Lung (tissue), 12 donors: ENCODE data around the gene ZNF469. TPM values are rescaled to one million over a fixed set of nuclear protein-coding genes. Genes with fewer than 3 reads are reported as not detected.
"Not testable (repeated sequence)": the region's sequence is repeated elsewhere in the genome, so short reads cannot be mapped to it uniquely, and the experiment has no call there.

Experiments used
- ATAC-seq: fragments of 200-7000 bp; cut with Tn5 transposase; one replicate; pipeline ENCODE4 v1.9.1; 2020; ENCODE audit warnings: moderate number of reproducible peaks; ENCODE audit not compliant: insufficient read depth, low FRiP score
- DNase-seq, 3 donors: peaks; one replicate each; pipeline ENCODE4 v3.0.0-alpha.2; 2013 to 2017
- H3K27ac ChIP-seq, 2 donors: one replicate each; pipeline ENCODE4 v1.5.1; 2013; ENCODE audit warnings: mild to moderate bottlenecking in 2 of 2, moderate library complexity in 2 of 2, control low read depth in 1 of 2, inconsistent platforms in 1 of 2, low read depth in 1 of 2, low read length in 1 of 2
- H3K27me3 ChIP-seq, 3 donors: one replicate each; pipeline ENCODE4 v1.5.1; 2013; ENCODE audit warnings: low read length in 2 of 3; ENCODE audit not compliant: control insufficient read depth in 3 of 3, insufficient read depth in 3 of 3
- H3K36me3 ChIP-seq, 4 donors: one replicate each; pipeline ENCODE4 v1.5.1; 2013; ENCODE audit warnings: low read length in 4 of 4, mild to moderate bottlenecking in 1 of 4, moderate library complexity in 1 of 4; ENCODE audit not compliant: control insufficient read depth in 4 of 4, insufficient read depth in 4 of 4
- H3K4me1 ChIP-seq, 5 donors: one replicate each; pipeline ENCODE4 v1.5.1; 2013; ENCODE audit warnings: low read length in 5 of 5, mild to moderate bottlenecking in 2 of 5, moderate library complexity in 1 of 5; ENCODE audit not compliant: control insufficient read depth in 5 of 5, insufficient read depth in 5 of 5
- H3K4me3 ChIP-seq: one replicate; pipeline ENCODE4 v1.5.1; 2013; ENCODE audit warnings: mild to moderate bottlenecking, control low read depth, moderate library complexity
- H3K9ac ChIP-seq, 2 donors: one replicate each; pipeline ENCODE4 v1.5.1; 2013; ENCODE audit warnings: low read length in 2 of 2, control low read depth in 1 of 2; ENCODE audit not compliant: insufficient read depth in 1 of 2
- H3K9me3 ChIP-seq, 4 donors: one replicate each; pipeline ENCODE4 v1.5.1; 2013; ENCODE audit warnings: low read length in 3 of 4, mild to moderate bottlenecking in 1 of 4, moderate library complexity in 1 of 4; ENCODE audit not compliant: control insufficient read depth in 4 of 4, insufficient read depth in 3 of 4
- WGBS, 2 donors: extraction: QIAGEN DNeasy Blood & Tissue Kit; methylation state at CpG; one replicate each; pipeline ENCODE4 v1.1.7; 2013; 5-methylcytosine and 5-hydroxymethylcytosine counted together
- polyA plus RNA-seq, 2 donors: library from polyadenylated mRNA; stranded (reverse); fragments of 200-250 nt; gene quantifications; one replicate each; pipeline ENCODE4 v1.2.1, GENCODE V29; 2013
- total RNA-seq, 2 donors: library from RNA; depleted of rRNA in 1 of 2; stranded (reverse); fragments of >200 nt in 1 of 2; gene quantifications; one replicate each; pipeline ENCODE4 v1.2.1, GENCODE V29; 2014 to 2021
- TF ChIP-seq, protein P1 (sequence below): IDR thresholded peaks from 2 replicates; pipeline ENCODE4 v1.5.1; 2012; ENCODE audit warnings: mild to moderate bottlenecking; ENCODE audit errors: control extremely low read depth, extremely low read depth
- donor health status: control.
- donor health status: control.
- donor health status: Bipolar disorder and iron deficiency.
- donor health status: healthy.
- donor health status: DM: yes; HTN: yes; CAD: no.

The ZNF469 gene
- total and polyA plus RNA-seq, 4 donors: 0.67 to 3.0 (median 1.5) TPM

DNA sequence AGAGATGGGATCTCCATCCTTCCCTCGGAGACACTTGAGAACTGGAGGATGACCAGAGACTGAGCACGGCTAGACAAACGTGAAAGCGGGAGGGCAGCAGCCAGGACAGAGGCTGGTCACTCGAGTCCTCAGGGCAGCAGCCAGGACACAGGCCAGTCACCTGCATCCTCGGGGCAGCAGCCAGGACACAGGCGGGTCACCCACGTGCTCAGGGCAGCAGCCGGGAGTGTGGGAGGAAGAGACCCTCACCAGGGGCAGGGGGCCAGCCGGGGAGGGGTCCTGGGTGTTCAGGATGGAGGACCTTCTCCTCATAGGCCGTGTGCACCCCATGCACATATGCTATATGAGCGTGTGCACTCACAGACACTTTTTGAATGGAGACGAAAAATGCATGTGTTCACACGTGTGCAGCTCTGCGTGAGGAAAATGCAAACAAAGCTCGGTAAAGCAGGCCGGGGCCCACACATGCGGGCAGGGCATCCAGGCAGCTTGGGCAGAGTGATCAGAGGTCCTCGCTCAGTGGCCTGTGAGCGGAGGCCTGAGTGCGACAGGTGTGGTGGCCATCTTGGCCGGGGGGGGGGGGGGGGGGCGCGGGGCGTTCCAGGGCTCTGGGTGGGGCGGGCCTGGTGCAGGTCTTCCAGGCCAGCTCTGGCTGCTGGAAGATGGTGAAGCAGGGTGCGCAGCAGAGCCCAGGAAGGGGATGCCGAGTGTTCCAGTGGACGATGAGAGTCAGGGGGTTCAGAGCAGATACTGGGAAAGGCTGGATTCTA is 26.7 kb downstream of the ZNF469 start:
- H3K9me3 ChIP-seq: no peaks in the 10 kb centered on the region
- DNase-seq (no peak), ATAC-seq (no peak)
- no peak overlapping the region for H3K27ac ChIP-seq
- no peak overlapping the region for H3K4me3 ChIP-seq
- no peaks in the 10 kb centered on the region for H3K36me3 ChIP-seq
- 82 to 90% methylated on average over 26 to 29 of the region's 29 CpGs for WGBS, 2 donors
- H3K9ac ChIP-seq: no peak overlapping the region
- TF ChIP-seq, protein P1, sequence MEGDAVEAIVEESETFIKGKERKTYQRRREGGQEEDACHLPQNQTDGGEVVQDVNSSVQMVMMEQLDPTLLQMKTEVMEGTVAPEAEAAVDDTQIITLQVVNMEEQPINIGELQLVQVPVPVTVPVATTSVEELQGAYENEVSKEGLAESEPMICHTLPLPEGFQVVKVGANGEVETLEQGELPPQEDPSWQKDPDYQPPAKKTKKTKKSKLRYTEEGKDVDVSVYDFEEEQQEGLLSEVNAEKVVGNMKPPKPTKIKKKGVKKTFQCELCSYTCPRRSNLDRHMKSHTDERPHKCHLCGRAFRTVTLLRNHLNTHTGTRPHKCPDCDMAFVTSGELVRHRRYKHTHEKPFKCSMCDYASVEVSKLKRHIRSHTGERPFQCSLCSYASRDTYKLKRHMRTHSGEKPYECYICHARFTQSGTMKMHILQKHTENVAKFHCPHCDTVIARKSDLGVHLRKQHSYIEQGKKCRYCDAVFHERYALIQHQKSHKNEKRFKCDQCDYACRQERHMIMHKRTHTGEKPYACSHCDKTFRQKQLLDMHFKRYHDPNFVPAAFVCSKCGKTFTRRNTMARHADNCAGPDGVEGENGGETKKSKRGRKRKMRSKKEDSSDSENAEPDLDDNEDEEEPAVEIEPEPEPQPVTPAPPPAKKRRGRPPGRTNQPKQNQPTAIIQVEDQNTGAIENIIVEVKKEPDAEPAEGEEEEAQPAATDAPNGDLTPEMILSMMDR: no peak
- no peaks in the 10 kb centered on the region for H3K27me3 ChIP-seq
- H3K4me1 ChIP-seq: peaks cover 0 to 27% (median 0%) of the 10 kb centered on the region in 5 donors

DNA sequence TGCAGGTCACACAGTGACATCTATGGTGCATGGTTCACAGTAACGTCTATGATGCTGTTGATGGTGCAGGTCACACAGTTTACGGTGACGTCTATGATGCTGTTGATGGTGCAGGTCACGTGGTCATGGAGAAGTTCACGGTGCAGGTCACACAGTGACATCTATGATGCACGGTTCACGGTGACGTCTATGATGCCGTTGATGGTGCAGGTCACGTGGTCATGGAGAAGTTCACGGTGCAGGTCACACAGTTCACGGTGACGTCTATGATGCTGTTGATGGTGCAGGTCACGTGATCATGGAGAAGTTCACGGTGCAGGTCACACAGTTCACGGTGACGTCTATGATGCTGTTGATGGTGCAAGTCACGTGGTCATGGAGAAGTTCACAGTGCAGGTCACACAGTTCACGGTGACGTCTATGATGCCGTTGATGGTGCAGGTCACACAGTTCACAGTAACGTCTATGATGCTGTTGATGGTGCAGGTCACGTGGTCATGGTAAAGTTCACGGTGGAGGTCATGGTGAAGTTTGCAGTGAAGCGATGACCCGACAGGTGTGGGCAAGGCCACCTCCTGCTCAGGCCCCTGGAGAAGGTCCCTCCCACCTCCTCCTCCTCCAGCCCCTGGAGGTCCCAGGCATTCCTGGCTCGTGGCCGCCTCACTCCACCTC is 27.7 kb downstream of the ZNF469 start:
- not testable (repeated sequence) for H3K27me3 ChIP-seq, H3K9me3 ChIP-seq, DNase-seq, ATAC-seq, H3K9ac ChIP-seq, H3K27ac ChIP-seq, H3K36me3 ChIP-seq, H3K4me3 ChIP-seq
- 90% methylated on average over 27 to 28 of the region's 28 CpGs for WGBS, 2 donors
- peaks cover 0 to 24% (median 0%) of the 10 kb centered on the region in 5 donors for H3K4me1 ChIP-seq

DNA sequence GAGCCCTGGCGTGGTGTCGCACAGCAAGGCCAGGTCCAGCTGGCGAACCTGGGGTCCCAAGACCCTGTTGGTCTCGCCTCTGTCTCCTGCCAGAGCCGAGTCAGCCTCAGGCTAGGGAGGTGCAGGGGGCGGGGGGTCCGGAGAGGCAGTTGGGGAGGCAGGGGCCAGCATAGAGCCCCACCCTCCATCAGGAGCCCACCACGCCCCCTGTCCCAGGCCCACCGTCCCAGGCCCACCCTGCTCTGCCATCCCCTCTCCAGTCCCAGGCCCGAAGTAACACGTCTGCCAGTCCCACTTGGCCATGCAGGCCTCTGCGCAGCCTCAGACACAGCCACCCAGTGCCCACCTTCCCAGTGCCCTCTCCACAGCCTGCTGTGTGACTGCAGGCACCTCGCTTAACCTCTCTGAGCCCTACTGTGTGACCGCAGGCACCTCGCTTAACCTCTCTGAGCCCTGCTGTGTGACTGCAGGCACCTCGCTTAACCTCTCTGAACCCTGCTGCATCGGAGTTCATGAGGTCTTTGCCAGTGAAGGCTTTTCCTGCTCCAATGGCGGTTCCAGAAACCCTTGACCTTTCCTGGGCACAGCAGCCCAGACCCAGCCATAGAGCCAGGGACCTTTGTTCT is 29.3 kb downstream of the ZNF469 start:
- WGBS, 2 donors: 92 to 96% methylated on average over 16 to 18 of the region's 18 CpGs
- TF ChIP-seq, protein P1: no peak
- no peaks in the 10 kb centered on the region for H3K9me3 ChIP-seq
- H3K27ac ChIP-seq: no peak overlapping the region
- no peaks in the 10 kb centered on the region for H3K27me3 ChIP-seq
- no peak for DNase-seq
- H3K9ac ChIP-seq: no peak overlapping the region
- ATAC-seq: no peak
- peaks cover 0 to 14% (median 0%) of the 10 kb centered on the region in 5 donors for H3K4me1 ChIP-seq
- no peaks in the 10 kb centered on the region for H3K36me3 ChIP-seq
- H3K4me3 ChIP-seq: no peak overlapping the region

GRCh38 chr16:88412766-88413165 is 30.0 kb downstream of the ZNF469 start:
- 84 to 91% methylated on average over 16 of the region's 16 CpGs for WGBS, 2 donors

More at GRCh38 chr16:88412766-88413165, 30.0 kb downstream of the ZNF469 start:
- Histone ChIP-seq H3K27me3 (no peaks in the 10 kb centered on the region), H3K9me3 (no peaks in the 10 kb centered on the region), H3K4me1 (peaks cover 0 to 14% (median 0%) of the 10 kb centered on the region in 5 donors), H3K9ac (no peak overlapping the region), H3K36me3 (no peaks in the 10 kb centered on the region), H3K4me3 (no peak overlapping the region), H3K27ac (no peak overlapping the region)
- ATAC-seq: no peak
- TF ChIP-seq, protein P1: no peak
- no peak for DNase-seq
